ENCODE measurements around the gene APOL3.
"Not testable (repeated sequence)": the region's sequence is repeated elsewhere in the genome, so short reads cannot be mapped to it uniquely, and the experiment has no call there.

DNA sequence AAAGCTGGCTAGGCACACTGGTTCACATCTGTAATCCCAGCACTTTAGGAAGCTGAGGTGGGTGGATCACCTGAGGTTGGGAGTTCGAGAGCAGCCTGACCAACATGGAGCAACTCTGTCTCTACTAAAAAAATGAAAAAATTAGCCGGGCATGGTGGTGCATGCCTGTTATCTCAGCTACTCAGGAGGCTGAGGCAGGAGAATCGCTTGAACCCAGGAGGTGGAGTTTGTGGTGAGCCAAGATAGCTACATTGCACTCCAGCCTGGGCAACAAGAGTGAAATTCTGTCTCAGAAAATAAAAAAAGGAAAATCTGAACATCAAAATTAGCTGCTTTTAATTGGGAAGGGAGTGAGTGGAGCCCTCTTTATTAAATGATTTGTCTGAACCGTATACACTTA, 7.7 kb downstream of the APOL3 start:
- TF ChIP-seq, protein P1, sequence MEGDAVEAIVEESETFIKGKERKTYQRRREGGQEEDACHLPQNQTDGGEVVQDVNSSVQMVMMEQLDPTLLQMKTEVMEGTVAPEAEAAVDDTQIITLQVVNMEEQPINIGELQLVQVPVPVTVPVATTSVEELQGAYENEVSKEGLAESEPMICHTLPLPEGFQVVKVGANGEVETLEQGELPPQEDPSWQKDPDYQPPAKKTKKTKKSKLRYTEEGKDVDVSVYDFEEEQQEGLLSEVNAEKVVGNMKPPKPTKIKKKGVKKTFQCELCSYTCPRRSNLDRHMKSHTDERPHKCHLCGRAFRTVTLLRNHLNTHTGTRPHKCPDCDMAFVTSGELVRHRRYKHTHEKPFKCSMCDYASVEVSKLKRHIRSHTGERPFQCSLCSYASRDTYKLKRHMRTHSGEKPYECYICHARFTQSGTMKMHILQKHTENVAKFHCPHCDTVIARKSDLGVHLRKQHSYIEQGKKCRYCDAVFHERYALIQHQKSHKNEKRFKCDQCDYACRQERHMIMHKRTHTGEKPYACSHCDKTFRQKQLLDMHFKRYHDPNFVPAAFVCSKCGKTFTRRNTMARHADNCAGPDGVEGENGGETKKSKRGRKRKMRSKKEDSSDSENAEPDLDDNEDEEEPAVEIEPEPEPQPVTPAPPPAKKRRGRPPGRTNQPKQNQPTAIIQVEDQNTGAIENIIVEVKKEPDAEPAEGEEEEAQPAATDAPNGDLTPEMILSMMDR (IDR thresholded peaks at IDR 0.05; ENCODE audit: poor library complexity, severe bottlenecking) = not testable (repeated sequence)
- TF ChIP-seq MXI1 (conservative IDR thresholded peaks at IDR 0.05; ENCODE audit: poor library complexity, severe bottlenecking) = not testable (repeated sequence)
